GM19324 (cell line): ENCODE results near the gene PRKCD.

Source experiments
- ATAC-seq: cut with Tn5 transposase; IDR thresholded peaks from one replicate; pipeline ENCODE4 v1.9.1; 2021; ENCODE audit warnings: mild to moderate bottlenecking, moderate library complexity; ENCODE audit not compliant: unreplicated experiment, low FRiP score

The PRKCD gene

DNA sequence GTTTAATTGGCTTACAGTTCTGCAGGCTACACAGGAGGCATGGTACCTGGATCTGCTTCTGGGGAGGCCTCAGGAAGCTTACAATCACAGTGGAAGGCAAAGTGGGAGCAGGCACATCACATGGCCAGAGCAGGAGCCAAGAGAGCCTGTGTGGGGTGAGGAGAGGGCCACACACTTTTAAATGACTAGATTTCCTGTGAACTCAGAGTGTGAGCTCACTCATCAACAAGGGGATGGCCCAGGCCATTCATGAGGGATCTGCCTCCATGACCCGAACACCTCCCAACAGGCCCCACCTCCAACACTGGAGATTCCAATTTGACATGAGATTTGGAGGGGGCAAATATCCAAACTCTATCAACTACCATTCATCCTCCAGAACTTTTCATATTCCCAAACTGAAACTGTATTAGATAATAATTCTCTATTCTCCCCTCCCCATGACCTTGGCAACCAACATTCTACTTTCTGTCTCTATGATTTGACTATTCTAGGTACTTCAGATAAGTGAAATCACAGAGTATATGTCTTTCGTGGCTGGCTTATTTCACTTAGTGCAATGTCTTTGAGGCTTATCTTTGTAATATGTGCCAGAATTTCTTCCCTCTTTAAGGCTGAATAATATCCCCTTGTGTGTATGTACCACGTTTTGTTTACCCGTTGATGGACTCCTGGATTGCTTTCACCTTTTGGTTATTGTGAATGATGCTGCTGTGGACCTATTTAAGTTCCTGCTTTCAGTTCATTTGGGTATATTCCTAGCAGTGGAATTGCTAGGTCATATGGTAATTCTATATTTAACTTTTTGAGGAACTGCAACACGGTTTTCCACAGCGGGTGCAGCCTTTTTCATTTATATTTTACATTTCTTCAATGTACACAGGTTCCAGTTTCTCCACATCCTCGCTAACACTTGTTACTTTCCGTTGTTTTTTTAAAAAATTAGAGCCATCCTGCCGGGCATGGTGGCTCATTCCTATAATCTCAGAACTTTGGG is 51.0 kb downstream of the PRKCD start:
- no peak for ATAC-seq

DNA sequence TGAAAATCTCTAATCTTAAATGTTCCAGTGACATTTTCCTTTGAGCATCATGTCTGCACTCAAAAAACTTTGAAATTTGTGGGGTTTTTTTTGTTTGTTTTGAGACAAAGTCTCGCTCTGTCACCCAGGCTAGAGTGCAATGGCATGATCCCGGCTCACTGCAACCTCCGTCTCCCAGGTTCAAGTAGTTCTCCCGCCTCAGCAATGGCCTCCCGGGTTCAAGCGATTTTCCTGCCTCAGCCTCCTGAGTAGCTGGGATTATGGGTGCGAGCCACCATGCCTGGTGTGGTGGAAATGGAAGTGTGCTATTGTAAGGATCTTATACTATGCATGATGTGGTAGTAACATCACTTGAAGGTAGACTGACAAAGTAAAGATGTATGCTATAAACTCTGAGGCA is 52.3 kb downstream of the PRKCD start:
- no peak for ATAC-seq

- ATAC-seq, result no peak
Observed at GRCh38 chr3:53215816-53216215, 54.8 kb downstream of the PRKCD start.

GRCh38 chr3:53216723-53217122 is 55.7 kb downstream of the PRKCD start:
- no peak for ATAC-seq

GRCh38 chr3:53217175-53217574 is 56.2 kb downstream of the PRKCD start:
- ATAC-seq, result no peak

DNA sequence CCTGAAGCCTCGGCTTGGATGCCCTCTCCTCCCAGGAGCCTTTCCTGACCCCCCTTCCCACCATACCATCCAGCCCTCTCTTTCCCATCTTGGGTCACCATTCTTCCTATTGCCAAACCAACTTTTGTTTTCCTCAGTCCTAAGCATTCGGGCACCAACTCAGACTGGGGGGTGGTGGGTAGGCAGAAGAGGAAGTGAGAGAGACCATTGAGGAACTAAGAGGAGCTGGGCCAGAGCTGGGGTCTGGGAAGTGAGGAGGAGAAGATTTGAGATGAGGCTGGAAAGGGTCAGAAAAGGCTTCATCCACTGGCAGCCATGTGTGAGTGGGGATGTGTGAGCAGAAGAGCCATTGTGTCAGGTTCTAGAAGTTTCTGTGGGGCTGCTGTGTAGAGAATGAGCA is 57.1 kb downstream of the PRKCD start:
- ATAC-seq, result no peak

GRCh38 chr3:53219895-53220483 is 59.0 kb downstream of the PRKCD start:
- peak; percentile 45 for ATAC-seq

GRCh38 chr3:53221345-53221744 is 60.3 kb downstream of the PRKCD start:
- ATAC-seq, result no peak

DNA sequence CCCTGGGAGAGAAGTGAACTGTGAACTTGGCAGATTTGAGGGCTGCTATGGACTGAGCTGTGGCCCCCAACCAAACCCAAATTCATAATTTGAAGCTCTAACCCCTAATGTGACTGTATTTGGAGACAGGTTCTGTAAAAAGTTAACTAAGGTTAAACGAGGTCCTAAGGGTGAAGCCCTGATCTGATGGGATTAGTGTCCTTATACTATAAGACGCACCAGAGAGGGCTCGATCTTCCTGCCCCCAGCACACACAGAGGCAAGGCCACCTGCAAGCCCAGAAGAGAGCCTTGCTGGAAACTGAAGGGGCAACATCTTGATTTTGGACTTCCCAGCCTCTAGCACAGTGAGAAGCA is 60.8 kb downstream of the PRKCD start:
- ATAC-seq, result no peak

DNA sequence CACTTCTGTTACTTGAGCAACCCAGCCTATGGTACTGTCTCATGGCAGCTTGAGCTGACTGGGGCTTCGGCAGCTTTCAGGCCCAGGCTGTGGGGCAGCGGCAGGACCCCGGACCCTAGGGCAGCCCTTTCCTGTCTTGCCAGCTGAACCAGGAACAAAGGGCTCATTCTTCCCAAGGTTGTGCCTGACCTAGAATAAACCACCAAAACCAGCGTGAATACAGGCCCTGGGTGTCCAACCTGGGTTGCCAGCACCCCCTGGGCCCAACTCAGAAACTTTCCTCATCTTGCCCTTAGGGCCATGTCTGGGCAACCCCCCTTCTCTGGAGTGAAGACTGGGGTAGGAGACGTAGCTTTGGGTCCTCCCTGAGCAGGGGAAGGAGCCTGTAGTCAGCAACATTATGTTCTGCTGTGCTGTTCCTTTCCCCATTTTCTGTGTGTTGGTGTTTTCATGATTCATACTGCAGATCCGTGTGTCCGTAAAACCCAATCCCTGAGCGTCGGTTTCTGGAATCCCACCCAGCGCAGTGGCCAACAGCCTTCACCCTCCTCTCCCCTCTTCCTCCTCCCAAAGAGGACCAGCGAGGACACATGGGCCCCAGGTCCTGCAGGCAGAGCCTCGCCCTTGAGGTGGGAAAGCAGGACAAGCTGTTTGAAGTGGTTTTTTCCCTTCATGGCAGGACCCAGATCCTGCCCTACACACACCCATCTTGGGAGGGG is 61.3 kb downstream of the PRKCD start:
- no peak for ATAC-seq

DNA sequence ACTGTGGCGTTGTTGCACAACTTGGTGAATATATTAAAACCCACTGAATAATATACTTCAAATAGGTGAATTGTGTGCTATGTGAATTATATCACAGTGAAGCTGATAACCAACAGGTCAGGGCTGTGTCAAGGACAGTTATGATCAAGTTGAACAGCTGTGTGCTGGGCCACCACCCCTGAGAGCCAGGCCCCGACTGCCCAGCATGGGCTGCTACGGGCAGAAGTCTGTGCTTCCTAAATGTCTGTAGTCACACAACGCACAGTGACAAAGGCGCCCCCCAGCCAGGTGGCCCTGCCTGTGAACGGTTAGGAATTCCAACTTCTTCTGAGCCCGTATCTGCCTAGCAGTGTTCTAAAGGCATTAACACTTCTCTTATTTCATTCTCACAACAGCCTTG is 62.0 kb downstream of the PRKCD start:
- ATAC-seq, result no peak

- ATAC-seq, result no peak
Observed at GRCh38 chr3:53223541-53223966, 62.5 kb downstream of the PRKCD start.

- no peak for ATAC-seq
Observed at GRCh38 chr3:53224026-53224425, 63.0 kb downstream of the PRKCD start.

- ATAC-seq, result no peak
Observed at GRCh38 chr3:53224536-53224935, 63.5 kb downstream of the PRKCD start.

- ATAC-seq, result no peak
Observed at GRCh38 chr3:53225181-53225580, 64.2 kb downstream of the PRKCD start.

- ATAC-seq, result no peak
Observed at GRCh38 chr3:53225651-53226050, 64.6 kb downstream of the PRKCD start.

DNA sequence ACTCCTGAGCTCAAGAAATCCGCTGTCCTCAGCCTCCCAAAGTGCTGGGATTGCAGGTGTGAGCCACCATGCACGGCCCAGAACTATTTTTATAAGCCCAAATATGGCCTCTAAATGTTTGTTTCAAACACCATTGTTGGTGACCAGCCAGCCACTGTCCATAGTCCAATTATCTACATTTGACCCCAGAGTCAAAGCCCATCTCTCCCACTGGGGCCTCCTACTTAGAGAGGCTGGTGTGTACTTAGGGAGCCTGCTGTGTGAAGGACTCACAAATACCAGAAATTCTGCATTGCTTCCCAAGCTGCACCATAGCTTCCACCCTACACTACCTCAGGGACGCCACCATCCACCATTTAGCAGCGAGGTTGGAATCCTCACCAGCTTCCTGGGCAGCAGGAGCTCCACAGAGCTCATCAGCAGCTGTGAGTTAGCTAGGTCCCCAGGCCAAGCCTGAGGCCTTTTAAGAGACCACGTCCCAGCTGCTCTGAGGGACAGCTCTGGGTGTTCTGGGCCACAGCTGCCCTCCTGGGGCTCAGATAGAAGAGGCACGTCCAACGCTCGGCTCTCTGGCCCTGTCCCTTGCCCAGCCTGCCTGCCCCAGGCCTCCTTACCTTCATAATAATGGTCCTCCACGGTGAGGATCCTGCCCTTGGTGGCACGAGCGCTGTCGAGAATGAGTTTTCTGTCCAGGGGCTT is 65.3 kb downstream of the PRKCD start:
- ATAC-seq, result no peak

- no peak for ATAC-seq
Observed at GRCh38 chr3:53226841-53227407, 65.9 kb downstream of the PRKCD start.

GRCh38 chr3:53227993-53228885 is 67.2 kb downstream of the PRKCD start:
- ATAC-seq, result no peak
